WTC11 (cell line): ENCODE data around the gene GPX5. TPM values are rescaled to one million over a fixed set of nuclear protein-coding genes. Genes with fewer than 3 reads are reported as not detected.

ENCODE experiments used
- ATAC-seq: fragments of 200-7000 bp; cut with Tn5 transposase; 2 replicates; pipeline ENCODE4 v1.10.0; 2021; ENCODE audit warnings: mild to moderate bottlenecking, moderate library complexity
- CTCF ChIA-PET: fragments of 300-600 bp; sonication (Branson Sonifier 250); formaldehyde crosslinking; loops from one replicate; lab custom pipeline; 2021; ENCODE audit warnings: antibody characterized with exemption; lab: Charles Lee
- POLR2A ChIA-PET: fragments of 350-600 bp; sonication (Branson Sonifier 250); formaldehyde crosslinking; loops from one replicate; lab custom pipeline; 2021; ENCODE audit warnings: antibody characterized with exemption; lab: Charles Lee
- DNase-seq: peaks from one replicate; pipeline ENCODE4 v3.0.0; 2021; ENCODE audit warnings: low spot score
- H3K27ac Mint-ChIP-seq: 2 replicates; pipeline ENCODE4 v1.8.0; 2021; ENCODE audit warnings: mixed read lengths
- H3K27me3 Mint-ChIP-seq: 2 replicates; pipeline ENCODE4 v1.8.0; 2021; ENCODE audit warnings: low read depth, mild to moderate bottlenecking, moderate library complexity, mixed read lengths
- H3K36me3 Mint-ChIP-seq: 2 replicates; pipeline ENCODE4 v1.8.0; 2021; ENCODE audit warnings: mixed read lengths
- H3K4me1 Mint-ChIP-seq: 2 replicates; pipeline ENCODE4 v1.8.0; 2022; ENCODE audit warnings: mixed read lengths
- H3K4me3 Mint-ChIP-seq: 2 replicates; pipeline ENCODE4 v1.8.0; 2021; ENCODE audit warnings: mild to moderate bottlenecking, moderate library complexity, mixed read lengths
- H3K9me3 Mint-ChIP-seq: 2 replicates; pipeline ENCODE4 v1.8.0; 2021; ENCODE audit warnings: mixed read lengths
- AFF4 ChIP-seq: sonication (generic); formaldehyde crosslinking; IDR thresholded peaks from 2 replicates; pipeline ENCODE4 v1.8.1; 2023; ENCODE audit warnings: mild to moderate bottlenecking, missing genetic modification reagents, borderline replicate concordance
- ATF1 ChIP-seq: sonication (generic); formaldehyde crosslinking; IDR thresholded peaks from 2 replicates; pipeline ENCODE4 v1.8.1; 2023; ENCODE audit warnings: mild to moderate bottlenecking, moderate library complexity, missing genetic modification reagents
- ATF2 ChIP-seq: sonication (generic); formaldehyde crosslinking; IDR thresholded peaks from 2 replicates; pipeline ENCODE4 v1.8.1; 2022; ENCODE audit warnings: low read depth, missing genetic modification reagents, borderline replicate concordance
- ELF4 ChIP-seq: sonication (generic); formaldehyde crosslinking; IDR thresholded peaks from 2 replicates; pipeline ENCODE4 v1.8.1; 2022; ENCODE audit warnings: low read depth, mild to moderate bottlenecking, moderate library complexity, missing genetic modification reagents
- FOXK1 ChIP-seq: sonication (generic); formaldehyde crosslinking; IDR thresholded peaks from 2 replicates; pipeline ENCODE4 v1.8.0; 2022; ENCODE audit warnings: mild to moderate bottlenecking, moderate library complexity, missing genetic modification reagents
- FOXP1 ChIP-seq: sonication (generic); formaldehyde crosslinking; IDR thresholded peaks from 2 replicates; pipeline ENCODE4 v1.8.0; 2022; ENCODE audit warnings: missing genetic modification reagents, mild to moderate bottlenecking, moderate library complexity, borderline replicate concordance
- GTF2I ChIP-seq: fragments of 250-450 bp; sonication (Bioruptor Pico); conservative IDR thresholded peaks from 2 replicates; pipeline ENCODE4 v1.4.0; 2021; ENCODE audit warnings: mild to moderate bottlenecking
- KAT7 ChIP-seq: sonication (generic); formaldehyde crosslinking; IDR thresholded peaks from 2 replicates; pipeline ENCODE4 v1.8.1; 2023; ENCODE audit warnings: missing genetic modification reagents, mild to moderate bottlenecking, borderline replicate concordance
- MXD4 ChIP-seq: fragments of 250-450 bp; sonication (Bioruptor Pico); IDR thresholded peaks from 2 replicates; pipeline ENCODE4 v1.8.0; 2021; ENCODE audit warnings: mild to moderate bottlenecking, moderate library complexity, borderline replicate concordance
- NFYB ChIP-seq: sonication (generic); formaldehyde crosslinking; conservative IDR thresholded peaks from 2 replicates; pipeline ENCODE4 v1.8.0; 2022; ENCODE audit warnings: low read depth, missing genetic modification reagents
- OVOL2 ChIP-seq: fragments of 250-450 bp; sonication (Bioruptor Pico); IDR thresholded peaks from 2 replicates; pipeline ENCODE4 v1.9.0; 2021; ENCODE audit warnings: mild to moderate bottlenecking, borderline replicate concordance
- SMAD3 ChIP-seq: sonication (generic); formaldehyde crosslinking; IDR thresholded peaks from 2 replicates; pipeline ENCODE4 v1.8.0; 2022; ENCODE audit warnings: missing genetic modification reagents, mild to moderate bottlenecking, borderline replicate concordance
- SMAD4 ChIP-seq: sonication (generic); formaldehyde crosslinking; IDR thresholded peaks from 2 replicates; pipeline ENCODE4 v1.8.0; 2022; ENCODE audit warnings: mild to moderate bottlenecking, missing genetic modification reagents
- SOX15 ChIP-seq: fragments of 250-450 bp; sonication (Bioruptor Pico); IDR thresholded peaks from 2 replicates; pipeline ENCODE4 v1.9.0; 2021; ENCODE audit warnings: mild to moderate bottlenecking
- ZBTB21 ChIP-seq: sonication (generic); formaldehyde crosslinking; IDR thresholded peaks from 2 replicates; pipeline ENCODE4 v1.8.1; 2023; ENCODE audit warnings: mild to moderate bottlenecking, missing genetic modification reagents, borderline replicate concordance
- ZNF263 ChIP-seq: sonication (generic); formaldehyde crosslinking; IDR thresholded peaks from 2 replicates; pipeline ENCODE4 v1.8.1; 2022; ENCODE audit warnings: low read depth, mild to moderate bottlenecking, moderate library complexity, missing genetic modification reagents
- ZNF671 ChIP-seq: fragments of 250-450 bp; sonication (Bioruptor Pico); IDR thresholded peaks from 2 replicates; pipeline ENCODE4 v1.8.0; 2021; ENCODE audit warnings: mild to moderate bottlenecking
- ZSCAN18 ChIP-seq: fragments of 250-450 bp; sonication (Bioruptor Pico); IDR thresholded peaks from 2 replicates; pipeline ENCODE4 v2.1.2; 2022; ENCODE audit warnings: mild to moderate bottlenecking, moderate library complexity
- total RNA-seq: library from RNA; stranded (reverse); gene quantifications from 3 replicates; pipeline ENCODE4 v1.2.3, GENCODE V29; 2021
- TF ChIP-seq, protein P1 (sequence below): sonication (generic); formaldehyde crosslinking; IDR thresholded peaks from 2 replicates; pipeline ENCODE4 v1.8.0; 2023; ENCODE audit warnings: missing genetic modification reagents, mild to moderate bottlenecking, borderline replicate concordance
- TF ChIP-seq, protein P2 (sequence below): sonication (generic); formaldehyde crosslinking; IDR thresholded peaks from 2 replicates; pipeline ENCODE4 v1.8.0; 2022; ENCODE audit warnings: mild to moderate bottlenecking, missing genetic modification reagents

The GPX5 gene
- total RNA-seq, 1 experiment from 2014 or later, result not detected

- ATAC-seq (no peak), DNase-seq (no peak)
- no peak overlapping the region for H3K4me3 Mint-ChIP-seq
- TF ChIP-seq AFF4 (CRISPR knock-in tag), result no peak
- no peak for TF ChIP-seq SOX15 (CRISPR knock-in tag)
- TF ChIP-seq FOXK1, result no peak
- TF ChIP-seq ZNF671 (CRISPR knock-in tag), result no peak
- no peak for TF ChIP-seq ZNF263 (CRISPR knock-in tag)
- no peak for TF ChIP-seq ATF2 (CRISPR knock-in tag)
- TF ChIP-seq SMAD4 (CRISPR knock-in tag), result no peak
- TF ChIP-seq OVOL2 (CRISPR knock-in tag), result no peak
- no peak for TF ChIP-seq MXD4
- TF ChIP-seq NFYB, result no peak
- no peak for TF ChIP-seq GTF2I
- TF ChIP-seq ELF4 (CRISPR knock-in tag), result no peak
- TF ChIP-seq ATF1 (CRISPR knock-in tag), result no peak
- TF ChIP-seq ZBTB21 (CRISPR knock-in tag), result no peak
- no peak for TF ChIP-seq ZSCAN18
- TF ChIP-seq, protein P1, sequence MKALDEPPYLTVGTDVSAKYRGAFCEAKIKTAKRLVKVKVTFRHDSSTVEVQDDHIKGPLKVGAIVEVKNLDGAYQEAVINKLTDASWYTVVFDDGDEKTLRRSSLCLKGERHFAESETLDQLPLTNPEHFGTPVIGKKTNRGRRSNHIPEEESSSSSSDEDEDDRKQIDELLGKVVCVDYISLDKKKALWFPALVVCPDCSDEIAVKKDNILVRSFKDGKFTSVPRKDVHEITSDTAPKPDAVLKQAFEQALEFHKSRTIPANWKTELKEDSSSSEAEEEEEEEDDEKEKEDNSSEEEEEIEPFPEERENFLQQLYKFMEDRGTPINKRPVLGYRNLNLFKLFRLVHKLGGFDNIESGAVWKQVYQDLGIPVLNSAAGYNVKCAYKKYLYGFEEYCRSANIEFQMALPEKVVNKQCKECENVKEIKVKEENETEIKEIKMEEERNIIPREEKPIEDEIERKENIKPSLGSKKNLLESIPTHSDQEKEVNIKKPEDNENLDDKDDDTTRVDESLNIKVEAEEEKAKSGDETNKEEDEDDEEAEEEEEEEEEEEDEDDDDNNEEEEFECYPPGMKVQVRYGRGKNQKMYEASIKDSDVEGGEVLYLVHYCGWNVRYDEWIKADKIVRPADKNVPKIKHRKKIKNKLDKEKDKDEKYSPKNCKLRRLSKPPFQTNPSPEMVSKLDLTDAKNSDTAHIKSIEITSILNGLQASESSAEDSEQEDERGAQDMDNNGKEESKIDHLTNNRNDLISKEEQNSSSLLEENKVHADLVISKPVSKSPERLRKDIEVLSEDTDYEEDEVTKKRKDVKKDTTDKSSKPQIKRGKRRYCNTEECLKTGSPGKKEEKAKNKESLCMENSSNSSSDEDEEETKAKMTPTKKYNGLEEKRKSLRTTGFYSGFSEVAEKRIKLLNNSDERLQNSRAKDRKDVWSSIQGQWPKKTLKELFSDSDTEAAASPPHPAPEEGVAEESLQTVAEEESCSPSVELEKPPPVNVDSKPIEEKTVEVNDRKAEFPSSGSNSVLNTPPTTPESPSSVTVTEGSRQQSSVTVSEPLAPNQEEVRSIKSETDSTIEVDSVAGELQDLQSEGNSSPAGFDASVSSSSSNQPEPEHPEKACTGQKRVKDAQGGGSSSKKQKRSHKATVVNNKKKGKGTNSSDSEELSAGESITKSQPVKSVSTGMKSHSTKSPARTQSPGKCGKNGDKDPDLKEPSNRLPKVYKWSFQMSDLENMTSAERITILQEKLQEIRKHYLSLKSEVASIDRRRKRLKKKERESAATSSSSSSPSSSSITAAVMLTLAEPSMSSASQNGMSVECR (CRISPR knock-in tag), result no peak
- TF ChIP-seq SMAD3 (CRISPR knock-in tag), result no peak
- TF ChIP-seq FOXP1 (CRISPR knock-in tag), result no peak
- TF ChIP-seq, protein P2, sequence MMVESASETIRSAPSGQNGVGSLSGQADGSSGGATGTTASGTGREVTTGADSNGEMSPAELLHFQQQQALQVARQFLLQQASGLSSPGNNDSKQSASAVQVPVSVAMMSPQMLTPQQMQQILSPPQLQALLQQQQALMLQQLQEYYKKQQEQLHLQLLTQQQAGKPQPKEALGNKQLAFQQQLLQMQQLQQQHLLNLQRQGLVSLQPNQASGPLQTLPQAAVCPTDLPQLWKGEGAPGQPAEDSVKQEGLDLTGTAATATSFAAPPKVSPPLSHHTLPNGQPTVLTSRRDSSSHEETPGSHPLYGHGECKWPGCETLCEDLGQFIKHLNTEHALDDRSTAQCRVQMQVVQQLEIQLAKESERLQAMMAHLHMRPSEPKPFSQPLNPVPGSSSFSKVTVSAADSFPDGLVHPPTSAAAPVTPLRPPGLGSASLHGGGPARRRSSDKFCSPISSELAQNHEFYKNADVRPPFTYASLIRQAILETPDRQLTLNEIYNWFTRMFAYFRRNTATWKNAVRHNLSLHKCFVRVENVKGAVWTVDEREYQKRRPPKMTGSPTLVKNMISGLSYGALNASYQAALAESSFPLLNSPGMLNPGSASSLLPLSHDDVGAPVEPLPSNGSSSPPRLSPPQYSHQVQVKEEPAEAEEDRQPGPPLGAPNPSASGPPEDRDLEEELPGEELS (CRISPR knock-in tag), result no peak
- no peak for TF ChIP-seq KAT7 (CRISPR knock-in tag)
- ChIA-PET POLR2A (no interaction called here), CTCF (no interaction called here)
- no peaks in the 10 kb centered on the region for H3K4me1 Mint-ChIP-seq
- H3K9me3 Mint-ChIP-seq, result peaks cover 9% of the 10 kb centered on the region; the same call in 1 of the 2 replicates
- H3K27ac Mint-ChIP-seq, result no peak overlapping the region
- peaks cover 6% of the 10 kb centered on the region for H3K27me3 Mint-ChIP-seq
- no peaks in the 10 kb centered on the region for H3K36me3 Mint-ChIP-seq
Measured at GRCh38 chr6:28566527-28567252, 41.0 kb downstream of the GPX5 start.
